ENCODE data around the gene OR7G2. TPM values are rescaled to one million over a fixed set of nuclear protein-coding genes. Genes with fewer than 3 reads are reported as not detected.

OR7G2 gene
- total RNA-seq, 4 donors from 2014 or later, result not detected

GRCh38 chr19:9149997-9150396, 42.7 kb upstream of the OR7G2 start:
- Histone ChIP-seq H3K4me1 (no peaks in the 10 kb centered on the region), H3K27me3 (no peaks in the 10 kb centered on the region), H3K27ac (no peak overlapping the region), H3K4me3 (no peak overlapping the region), H3K9me3 (peaks cover 0 to 16% of the 10 kb centered on the region in 2 donors), H3K36me3 (no peaks in the 10 kb centered on the region)
- TF ChIP-seq CTCF (IDR thresholded peaks at IDR 0.05), result no peak
- no peak for TF ChIP-seq POLR2A (IDR thresholded peaks at IDR 0.05)
- intact Hi-C loops (cut with DNase I; ENCODE audit: low total_unique reads), result no loop called here
- no peak for DNase-seq

GRCh38 chr19:9148697-9149096, 41.4 kb upstream of the OR7G2 start:
- Histone ChIP-seq H3K4me1 (no peaks in the 10 kb centered on the region), H3K4me3 (no peak overlapping the region), H3K36me3 (no peaks in the 10 kb centered on the region), H3K27me3 (no peaks in the 10 kb centered on the region), H3K9me3 (peaks cover 0 to 22% of the 10 kb centered on the region in 2 donors), H3K27ac (no peak overlapping the region)
- intact Hi-C loops (cut with DNase I; ENCODE audit: low total_unique reads), result no loop called here
- no peak for TF ChIP-seq POLR2A (IDR thresholded peaks at IDR 0.05)
- TF ChIP-seq CTCF (IDR thresholded peaks at IDR 0.05), result no peak
- DNase-seq, result no peak

- no peaks in the 10 kb centered on the region for H3K36me3 ChIP-seq
- H3K27me3 ChIP-seq, result no peaks in the 10 kb centered on the region
- H3K4me3 ChIP-seq, result no peak overlapping the region
- intact Hi-C loops (cut with DNase I; ENCODE audit: low total_unique reads), result no loop called here
- H3K4me1 ChIP-seq, result peaks cover 0 to under 1% of the 10 kb centered on the region in 2 donors
- no peak overlapping the region for H3K27ac ChIP-seq
- H3K9me3 ChIP-seq, result peaks cover 0 to 16% of the 10 kb centered on the region in 2 donors
- TF ChIP-seq POLR2A (IDR thresholded peaks at IDR 0.05) (no peak), CTCF (IDR thresholded peaks at IDR 0.05) (no peak)
- DNase-seq, result no peak
Observed at GRCh38 chr19:9146882-9147281, 39.6 kb upstream of the OR7G2 start.

- intact Hi-C loops (cut with DNase I; ENCODE audit: low total_unique reads), result no loop called here
Observed at GRCh38 chr19:9144920-9145319, 37.6 kb upstream of the OR7G2 start.

More at GRCh38 chr19:9144920-9145319, 37.6 kb upstream of the OR7G2 start:
- Histone ChIP-seq H3K27me3 (no peaks in the 10 kb centered on the region), H3K4me1 (peaks cover 0 to 10% of the 10 kb centered on the region in 2 donors), H3K36me3 (no peaks in the 10 kb centered on the region), H3K4me3 (no peak overlapping the region), H3K27ac (no peak overlapping the region), H3K9me3 (peaks cover 0 to 16% of the 10 kb centered on the region in 2 donors)
- TF ChIP-seq CTCF (IDR thresholded peaks at IDR 0.05) (no peak), POLR2A (IDR thresholded peaks at IDR 0.05) (no peak)
- no peak for DNase-seq

Data from uterus (tissue), 4 donors.